K562 (cell line): ENCODE results near the gene MT1M. TPM values are rescaled to one million over a fixed set of nuclear protein-coding genes. Genes with fewer than 3 reads are reported as not detected.

ENCODE experiments used
- ARID4B ChIP-seq: sonication (generic); formaldehyde crosslinking; IDR thresholded peaks from 2 replicates; pipeline ENCODE4 v1.8.0; 2022; ENCODE audit warnings: mild to moderate bottlenecking, missing genetic modification reagents
- FOXM1 ChIP-seq, 2 experiments: fragments of 450-650 bp in 1 of 2; sonication (generic) in 1 of 2; formaldehyde crosslinking in 1 of 2; IDR thresholded peaks; 2 replicates each; pipeline versions ENCODE4 v1.6.1 to v1.9.0; 2017 to 2022; ENCODE audit warnings: low read depth in 2 of 2, mild to moderate bottlenecking in 2 of 2, missing genetic modification reagents in 1 of 2, moderate library complexity in 1 of 2
- HINFP ChIP-seq: fragments of 450-650 bp; conservative IDR thresholded peaks from 2 replicates; pipeline ENCODE4 v1.6.1; 2016; ENCODE audit warnings: missing genetic modification characterization, low read depth, mild to moderate bottlenecking, control low read depth, missing compliant biosample characterization
- NBN ChIP-seq: fragments of 450-650 bp; IDR thresholded peaks from 2 replicates; pipeline ENCODE4 v1.6.1; 2016; ENCODE audit warnings: low read depth, mild to moderate bottlenecking
- NR3C1 ChIP-seq: sonication (generic); formaldehyde crosslinking; IDR thresholded peaks from 2 replicates; pipeline ENCODE4 v1.8.1; 2022; ENCODE audit warnings: missing genetic modification reagents
- SMARCA4 ChIP-seq: fragments of 450-650 bp; IDR thresholded peaks from 2 replicates; pipeline ENCODE4 v1.6.1; 2016
- TSHZ1 ChIP-seq: fragments of 250-450 bp; sonication (Bioruptor Pico); IDR thresholded peaks from 2 replicates; pipeline ENCODE4 v1.4.0; 2020; ENCODE audit warnings: mild to moderate bottlenecking, moderate library complexity
- ZBTB17 ChIP-seq: fragments of 450-650 bp; formaldehyde crosslinking; IDR thresholded peaks from 2 replicates; pipeline ENCODE4 v1.4.0; 2020; ENCODE audit warnings: mild to moderate bottlenecking
- ZNF707 ChIP-seq: fragments of 250-450 bp; sonication (Bioruptor Pico); conservative IDR thresholded peaks from 2 replicates; pipeline ENCODE4 v1.8.0; 2022; ENCODE audit warnings: inconsistent platforms, mild to moderate bottlenecking, moderate library complexity
- polyA plus RNA-seq, 8 experiments: library from polyadenylated mRNA; depleted of rRNA in 4 of 8; stranded (reverse) in 5 of 8; unstranded in 3 of 8; fragments of >200 nt; fragmentation: Nextera tagmentation in 2 of 8; fragmentation: Illumina TruSeq in 1 of 8; extraction: Ambion mirVana in 2 of 8; extraction: Trizol in 1 of 8; gene quantifications; 2 replicates each; pipeline versions ENCODE4 v1.2.1 to v1.2.3, GENCODE V29; 2011 to 2014; ENCODE audit warnings: inconsistent platforms in 1 of 8, missing spikeins in 1 of 8
- total RNA-seq, 7 experiments: library from RNA; depleted of rRNA in 6 of 7; stranded (reverse); fragments of >200 nt in 6 of 7; fragmentation: Illumina TruSeq in 2 of 7; extraction: Trizol in 2 of 7; gene quantifications; 2 replicates each; pipeline versions ENCODE4 v1.2.1 to v1.2.3, GENCODE V29; 2011 to 2021; ENCODE audit warnings: low replicate concordance in 1 of 7

MT1M gene
- total and polyA plus RNA-seq, 9 of the 15 experiments (the other 6 are each of a cell fraction or from before 2014, with no cell fraction given), result not detected

GRCh38 chr16:56635441-56635967, 3.0 kb downstream of the MT1M start (continued):
- TF ChIP-seq TSHZ1 (CRISPR knock-in tag) (no peak), SMARCA4 (no peak), ZBTB17 (no peak), NBN (no peak), NR3C1 (no peak), ARID4B (CRISPR knock-in tag) (no peak), FOXM1 (IDR thresholded peaks at IDR 0.05; ENCODE audit: low read depth) (no peak), FOXM1 (CRISPR knock-in tag; IDR thresholded peaks at IDR 0.05; ENCODE audit: low read depth) (no peak), ZNF707 (CRISPR knock-in tag) (no peak), HINFP (no peak)
